SK-N-SH treated with all-trans-retinoic acid at 6 μM for 48 hours (cell line): Measurements from ENCODE around the gene KLHDC8A.

ENCODE experiments used
- CSDC2 ChIP-seq: fragments of 250-450 bp; sonication (Bioruptor Pico); IDR thresholded peaks from 2 replicates; pipeline ENCODE4 v1.5.0; 2020; ENCODE audit warnings: mild to moderate bottlenecking, moderate library complexity
- OSR1 ChIP-seq: fragments of 250-450 bp; sonication (Bioruptor Pico); IDR thresholded peaks from 2 replicates; pipeline ENCODE4 v1.8.0; 2022; ENCODE audit warnings: moderate library complexity, mild to moderate bottlenecking, inconsistent platforms
- PPARA ChIP-seq: fragments of 250-450 bp; sonication (Bioruptor Pico); IDR thresholded peaks from 2 replicates; pipeline ENCODE4 v1.5.0; 2020; ENCODE audit warnings: mild to moderate bottlenecking, borderline replicate concordance
- RARB ChIP-seq: fragments of 250-450 bp; sonication (Bioruptor Pico); IDR thresholded peaks from 2 replicates; pipeline ENCODE4 v1.8.0; 2021; ENCODE audit warnings: mild to moderate bottlenecking, moderate library complexity
- TOX ChIP-seq: fragments of 250-450 bp; sonication (Bioruptor Pico); IDR thresholded peaks from 2 replicates; pipeline ENCODE4 v1.8.0; 2021; ENCODE audit warnings: mild to moderate bottlenecking, moderate library complexity, borderline replicate concordance
- ZNF70 ChIP-seq: fragments of 450-650 bp; formaldehyde crosslinking; IDR thresholded peaks from 2 replicates; pipeline ENCODE4 v1.5.0; 2020; ENCODE audit warnings: mild to moderate bottlenecking, moderate library complexity
- TF ChIP-seq, protein P1 (sequence below): fragments of 250-450 bp; sonication (Bioruptor Pico); IDR thresholded peaks from 2 replicates; pipeline ENCODE4 v1.5.0; 2020; ENCODE audit warnings: mild to moderate bottlenecking, moderate library complexity

- TF ChIP-seq OSR1 (CRISPR knock-in tag) (no peak), TOX (CRISPR knock-in tag) (no peak), ZNF70 (CRISPR knock-in tag) (no peak), CSDC2 (no peak), RARB (CRISPR knock-in tag) (no peak), PPARA (no peak)
- TF ChIP-seq, protein P1, sequence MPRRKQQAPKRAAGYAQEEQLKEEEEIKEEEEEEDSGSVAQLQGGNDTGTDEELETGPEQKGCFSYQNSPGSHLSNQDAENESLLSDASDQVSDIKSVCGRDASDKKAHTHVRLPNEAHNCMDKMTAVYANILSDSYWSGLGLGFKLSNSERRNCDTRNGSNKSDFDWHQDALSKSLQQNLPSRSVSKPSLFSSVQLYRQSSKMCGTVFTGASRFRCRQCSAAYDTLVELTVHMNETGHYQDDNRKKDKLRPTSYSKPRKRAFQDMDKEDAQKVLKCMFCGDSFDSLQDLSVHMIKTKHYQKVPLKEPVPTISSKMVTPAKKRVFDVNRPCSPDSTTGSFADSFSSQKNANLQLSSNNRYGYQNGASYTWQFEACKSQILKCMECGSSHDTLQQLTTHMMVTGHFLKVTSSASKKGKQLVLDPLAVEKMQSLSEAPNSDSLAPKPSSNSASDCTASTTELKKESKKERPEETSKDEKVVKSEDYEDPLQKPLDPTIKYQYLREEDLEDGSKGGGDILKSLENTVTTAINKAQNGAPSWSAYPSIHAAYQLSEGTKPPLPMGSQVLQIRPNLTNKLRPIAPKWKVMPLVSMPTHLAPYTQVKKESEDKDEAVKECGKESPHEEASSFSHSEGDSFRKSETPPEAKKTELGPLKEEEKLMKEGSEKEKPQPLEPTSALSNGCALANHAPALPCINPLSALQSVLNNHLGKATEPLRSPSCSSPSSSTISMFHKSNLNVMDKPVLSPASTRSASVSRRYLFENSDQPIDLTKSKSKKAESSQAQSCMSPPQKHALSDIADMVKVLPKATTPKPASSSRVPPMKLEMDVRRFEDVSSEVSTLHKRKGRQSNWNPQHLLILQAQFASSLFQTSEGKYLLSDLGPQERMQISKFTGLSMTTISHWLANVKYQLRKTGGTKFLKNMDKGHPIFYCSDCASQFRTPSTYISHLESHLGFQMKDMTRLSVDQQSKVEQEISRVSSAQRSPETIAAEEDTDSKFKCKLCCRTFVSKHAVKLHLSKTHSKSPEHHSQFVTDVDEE: no peak
Measured at GRCh38 chr1:205317311-205317917, 39.3 kb downstream of the KLHDC8A start.
